ENCODE results near the gene PDCL2.

- TF ChIP-seq POLR2A (IDR thresholded peaks at IDR 0.05), result no peak
- TF ChIP-seq, protein P1, sequence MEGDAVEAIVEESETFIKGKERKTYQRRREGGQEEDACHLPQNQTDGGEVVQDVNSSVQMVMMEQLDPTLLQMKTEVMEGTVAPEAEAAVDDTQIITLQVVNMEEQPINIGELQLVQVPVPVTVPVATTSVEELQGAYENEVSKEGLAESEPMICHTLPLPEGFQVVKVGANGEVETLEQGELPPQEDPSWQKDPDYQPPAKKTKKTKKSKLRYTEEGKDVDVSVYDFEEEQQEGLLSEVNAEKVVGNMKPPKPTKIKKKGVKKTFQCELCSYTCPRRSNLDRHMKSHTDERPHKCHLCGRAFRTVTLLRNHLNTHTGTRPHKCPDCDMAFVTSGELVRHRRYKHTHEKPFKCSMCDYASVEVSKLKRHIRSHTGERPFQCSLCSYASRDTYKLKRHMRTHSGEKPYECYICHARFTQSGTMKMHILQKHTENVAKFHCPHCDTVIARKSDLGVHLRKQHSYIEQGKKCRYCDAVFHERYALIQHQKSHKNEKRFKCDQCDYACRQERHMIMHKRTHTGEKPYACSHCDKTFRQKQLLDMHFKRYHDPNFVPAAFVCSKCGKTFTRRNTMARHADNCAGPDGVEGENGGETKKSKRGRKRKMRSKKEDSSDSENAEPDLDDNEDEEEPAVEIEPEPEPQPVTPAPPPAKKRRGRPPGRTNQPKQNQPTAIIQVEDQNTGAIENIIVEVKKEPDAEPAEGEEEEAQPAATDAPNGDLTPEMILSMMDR (IDR thresholded peaks at IDR 0.05), result no peak
Measured at GRCh38 chr4:55598641-55599040, 6.6 kb upstream of the PDCL2 start.
